ENCODE results near the gene ERC2.

ERC2 gene

GRCh38 chr3:55662683-55663082 is 805.6 kb downstream of the ERC2 start:
- H3K27me3 ChIP-seq (ENCODE audit: insufficient read depth, low read length) = no peaks in the 10 kb centered on the region
- no peak overlapping the region for H3K27ac ChIP-seq (ENCODE audit: low read length)
- peaks cover 40% of the 10 kb centered on the region for H3K4me1 ChIP-seq (ENCODE audit: insufficient read depth, low read length)
- H3K4me3 ChIP-seq (ENCODE audit: low read length) = no peak overlapping the region
- H3K36me3 ChIP-seq (ENCODE audit: insufficient read depth, low read depth, low read length) = no peaks in the 10 kb centered on the region
- no peaks in the 10 kb centered on the region for H3K9me3 ChIP-seq (ENCODE audit: insufficient read depth, low read depth, low read length)
- H3K9ac ChIP-seq (ENCODE audit: low read depth, low read length) = no peak overlapping the region

- Histone ChIP-seq H3K9me3 (ENCODE audit: insufficient read depth, low read depth, low read length) (no peaks in the 10 kb centered on the region), H3K36me3 (ENCODE audit: insufficient read depth, low read depth, low read length) (no peaks in the 10 kb centered on the region), H3K4me1 (ENCODE audit: insufficient read depth, low read length) (peaks cover 40% of the 10 kb centered on the region), H3K9ac (ENCODE audit: low read depth, low read length) (no peak overlapping the region), H3K4me3 (ENCODE audit: low read length) (no peak overlapping the region), H3K27me3 (ENCODE audit: insufficient read depth, low read length) (no peaks in the 10 kb centered on the region), H3K27ac (ENCODE audit: low read length) (no peak overlapping the region)
Measured at GRCh38 chr3:55661571-55661970, 806.7 kb downstream of the ERC2 start.

- no peaks in the 10 kb centered on the region for H3K36me3 ChIP-seq (ENCODE audit: insufficient read depth, low read depth, low read length)
- H3K27ac ChIP-seq (ENCODE audit: low read length) = no peak overlapping the region
- H3K27me3 ChIP-seq (ENCODE audit: insufficient read depth, low read length) = no peaks in the 10 kb centered on the region
- H3K9ac ChIP-seq (ENCODE audit: low read depth, low read length) = no peak overlapping the region
- H3K4me3 ChIP-seq (ENCODE audit: low read length) = no peak overlapping the region
- no peaks in the 10 kb centered on the region for H3K9me3 ChIP-seq (ENCODE audit: insufficient read depth, low read depth, low read length)
- peaks cover 40% of the 10 kb centered on the region for H3K4me1 ChIP-seq (ENCODE audit: insufficient read depth, low read length)
Measured at GRCh38 chr3:55661141-55661540, 807.1 kb downstream of the ERC2 start.

GRCh38 chr3:55660642-55661041 is 807.6 kb downstream of the ERC2 start:
- Histone ChIP-seq H3K27me3 (ENCODE audit: insufficient read depth, low read length) (no peaks in the 10 kb centered on the region), H3K9me3 (ENCODE audit: insufficient read depth, low read depth, low read length) (no peaks in the 10 kb centered on the region), H3K27ac (ENCODE audit: low read length) (no peak overlapping the region), H3K4me3 (ENCODE audit: low read length) (no peak overlapping the region), H3K4me1 (ENCODE audit: insufficient read depth, low read length) (peaks cover 40% of the 10 kb centered on the region), H3K36me3 (ENCODE audit: insufficient read depth, low read depth, low read length) (no peaks in the 10 kb centered on the region), H3K9ac (ENCODE audit: low read depth, low read length) (no peak overlapping the region)

- Histone ChIP-seq H3K9ac (ENCODE audit: low read depth, low read length) (no peak overlapping the region), H3K27me3 (ENCODE audit: insufficient read depth, low read length) (no peaks in the 10 kb centered on the region), H3K36me3 (ENCODE audit: insufficient read depth, low read depth, low read length) (no peaks in the 10 kb centered on the region), H3K4me3 (ENCODE audit: low read length) (no peak overlapping the region), H3K4me1 (ENCODE audit: insufficient read depth, low read length) (peaks cover 40% of the 10 kb centered on the region), H3K9me3 (ENCODE audit: insufficient read depth, low read depth, low read length) (no peaks in the 10 kb centered on the region), H3K27ac (ENCODE audit: low read length) (no peak overlapping the region)
Measured at GRCh38 chr3:55659701-55660100, 808.6 kb downstream of the ERC2 start.

GRCh38 chr3:55658690-55659562 is 809.3 kb downstream of the ERC2 start:
- Histone ChIP-seq H3K27ac (ENCODE audit: low read length) (no peak overlapping the region), H3K4me3 (ENCODE audit: low read length) (no peak overlapping the region), H3K9ac (ENCODE audit: low read depth, low read length) (no peak overlapping the region), H3K27me3 (ENCODE audit: insufficient read depth, low read length) (no peaks in the 10 kb centered on the region), H3K36me3 (ENCODE audit: insufficient read depth, low read depth, low read length) (no peaks in the 10 kb centered on the region), H3K9me3 (ENCODE audit: insufficient read depth, low read depth, low read length) (no peaks in the 10 kb centered on the region), H3K4me1 (ENCODE audit: insufficient read depth, low read length) (peaks cover 32% of the 10 kb centered on the region)

- Histone ChIP-seq H3K9me3 (ENCODE audit: insufficient read depth, low read depth, low read length) (no peaks in the 10 kb centered on the region), H3K4me1 (ENCODE audit: insufficient read depth, low read length) (peaks cover 26% of the 10 kb centered on the region), H3K9ac (ENCODE audit: low read depth, low read length) (no peak overlapping the region), H3K36me3 (ENCODE audit: insufficient read depth, low read depth, low read length) (no peaks in the 10 kb centered on the region), H3K27me3 (ENCODE audit: insufficient read depth, low read length) (no peaks in the 10 kb centered on the region), H3K4me3 (ENCODE audit: low read length) (no peak overlapping the region), H3K27ac (ENCODE audit: low read length) (no peak overlapping the region)
Measured at GRCh38 chr3:55658270-55658669, 810.0 kb downstream of the ERC2 start.

GRCh38 chr3:55655544-55655943 is 812.7 kb downstream of the ERC2 start:
- Histone ChIP-seq H3K9ac (ENCODE audit: low read depth, low read length) (no peak overlapping the region), H3K4me1 (ENCODE audit: insufficient read depth, low read length) (peaks cover 24% of the 10 kb centered on the region), H3K27ac (ENCODE audit: low read length) (no peak overlapping the region), H3K9me3 (ENCODE audit: insufficient read depth, low read depth, low read length) (no peaks in the 10 kb centered on the region), H3K36me3 (ENCODE audit: insufficient read depth, low read depth, low read length) (no peaks in the 10 kb centered on the region), H3K27me3 (ENCODE audit: insufficient read depth, low read length) (no peaks in the 10 kb centered on the region), H3K4me3 (ENCODE audit: low read length) (no peak overlapping the region)

- H3K4me1 ChIP-seq (ENCODE audit: insufficient read depth, low read length) = peaks cover 19% of the 10 kb centered on the region
- no peak overlapping the region for H3K4me3 ChIP-seq (ENCODE audit: low read length)
- H3K9ac ChIP-seq (ENCODE audit: low read depth, low read length) = no peak overlapping the region
- no peaks in the 10 kb centered on the region for H3K9me3 ChIP-seq (ENCODE audit: insufficient read depth, low read depth, low read length)
- H3K36me3 ChIP-seq (ENCODE audit: insufficient read depth, low read depth, low read length) = no peaks in the 10 kb centered on the region
- no peak overlapping the region for H3K27ac ChIP-seq (ENCODE audit: low read length)
- no peaks in the 10 kb centered on the region for H3K27me3 ChIP-seq (ENCODE audit: insufficient read depth, low read length)
Measured at GRCh38 chr3:55654123-55654760, 814.0 kb downstream of the ERC2 start.

- Histone ChIP-seq H3K9ac (ENCODE audit: low read depth, low read length) (no peak overlapping the region), H3K9me3 (ENCODE audit: insufficient read depth, low read depth, low read length) (no peaks in the 10 kb centered on the region), H3K27ac (ENCODE audit: low read length) (no peak overlapping the region), H3K4me1 (ENCODE audit: insufficient read depth, low read length) (peaks cover 31% of the 10 kb centered on the region), H3K4me3 (ENCODE audit: low read length) (no peak overlapping the region), H3K27me3 (ENCODE audit: insufficient read depth, low read length) (no peaks in the 10 kb centered on the region), H3K36me3 (ENCODE audit: insufficient read depth, low read depth, low read length) (no peaks in the 10 kb centered on the region)
Measured at GRCh38 chr3:55651011-55651410, 817.3 kb downstream of the ERC2 start.

- Histone ChIP-seq H3K9me3 (ENCODE audit: insufficient read depth, low read depth, low read length) (no peaks in the 10 kb centered on the region), H3K4me3 (ENCODE audit: low read length) (no peak overlapping the region), H3K4me1 (ENCODE audit: insufficient read depth, low read length) (peaks cover 33% of the 10 kb centered on the region)
Measured at GRCh38 chr3:55650011-55650410, 818.3 kb downstream of the ERC2 start.

GRCh38 chr3:55649554-55649953 is 818.7 kb downstream of the ERC2 start:
- Histone ChIP-seq H3K4me3 (ENCODE audit: low read length) (no peak overlapping the region), H3K27me3 (ENCODE audit: insufficient read depth, low read length) (no peaks in the 10 kb centered on the region), H3K9me3 (ENCODE audit: insufficient read depth, low read depth, low read length) (no peaks in the 10 kb centered on the region), H3K9ac (ENCODE audit: low read depth, low read length) (no peak overlapping the region), H3K27ac (ENCODE audit: low read length) (no peak overlapping the region), H3K36me3 (ENCODE audit: insufficient read depth, low read depth, low read length) (no peaks in the 10 kb centered on the region), H3K4me1 (ENCODE audit: insufficient read depth, low read length) (peaks cover 33% of the 10 kb centered on the region)

More at GRCh38 chr3:55650011-55650410, 818.3 kb downstream of the ERC2 start:
- Histone ChIP-seq H3K27me3 (ENCODE audit: insufficient read depth, low read length) (no peaks in the 10 kb centered on the region), H3K36me3 (ENCODE audit: insufficient read depth, low read depth, low read length) (no peaks in the 10 kb centered on the region), H3K27ac (ENCODE audit: low read length) (no peak overlapping the region), H3K9ac (ENCODE audit: low read depth, low read length) (no peak overlapping the region)

Data from iPS-20b (cell line).